Left cardiac atrium (tissue), 4 donors: ENCODE measurements around the gene CREBBP. TPM values are rescaled to one million over a fixed set of nuclear protein-coding genes. Genes with fewer than 3 reads are reported as not detected.
A peak's percentile ranks its signal among the peaks of the same experiment; 100 is the strongest.
"Not testable (repeated sequence)": the region's sequence is repeated elsewhere in the genome, so short reads cannot be mapped to it uniquely, and the experiment has no call there.

Experiments
- ATAC-seq, 2 donors: fragments of 200-7000 bp; cut with Tn5 transposase; one replicate each; pipeline ENCODE4 v1.9.1; 2020; ENCODE audit warnings: mild to moderate bottlenecking in 2 of 2, moderate library complexity in 2 of 2
- DNase-seq: peaks from one replicate; pipeline ENCODE4 v3.0.0-alpha.2; 2020
- intact Hi-C, 2 donors: fragments of 100-400 bp; cut with DNase I; formaldehyde crosslinking; loops; one replicate each; pipeline versions ENCODE4 v1.14.1 to v1.15.1; 2022 to 2023
- total RNA-seq, 2 donors: library from RNA; stranded (reverse); fragmentation: NEBNext Ultra II Directional; extraction: Animal tissue kit (Norgen Biotek cat#: 25700); gene quantifications; one replicate each; pipeline ENCODE4 v1.2.1, GENCODE V29; 2021
- donor health status: DM: no; HTN: yes; CAD: no.
- donor health status: DM: no; HTN: yes; CAD: no; lungs with severe emphysema.
- donor health status: DM: yes; HTN: yes; CAD: no.
- donor health status: Dilated cardiomyopathy.

The CREBBP gene
- total RNA-seq, 2 donors from 2014 or later, result 39.0 to 39.3 TPM

DNA sequence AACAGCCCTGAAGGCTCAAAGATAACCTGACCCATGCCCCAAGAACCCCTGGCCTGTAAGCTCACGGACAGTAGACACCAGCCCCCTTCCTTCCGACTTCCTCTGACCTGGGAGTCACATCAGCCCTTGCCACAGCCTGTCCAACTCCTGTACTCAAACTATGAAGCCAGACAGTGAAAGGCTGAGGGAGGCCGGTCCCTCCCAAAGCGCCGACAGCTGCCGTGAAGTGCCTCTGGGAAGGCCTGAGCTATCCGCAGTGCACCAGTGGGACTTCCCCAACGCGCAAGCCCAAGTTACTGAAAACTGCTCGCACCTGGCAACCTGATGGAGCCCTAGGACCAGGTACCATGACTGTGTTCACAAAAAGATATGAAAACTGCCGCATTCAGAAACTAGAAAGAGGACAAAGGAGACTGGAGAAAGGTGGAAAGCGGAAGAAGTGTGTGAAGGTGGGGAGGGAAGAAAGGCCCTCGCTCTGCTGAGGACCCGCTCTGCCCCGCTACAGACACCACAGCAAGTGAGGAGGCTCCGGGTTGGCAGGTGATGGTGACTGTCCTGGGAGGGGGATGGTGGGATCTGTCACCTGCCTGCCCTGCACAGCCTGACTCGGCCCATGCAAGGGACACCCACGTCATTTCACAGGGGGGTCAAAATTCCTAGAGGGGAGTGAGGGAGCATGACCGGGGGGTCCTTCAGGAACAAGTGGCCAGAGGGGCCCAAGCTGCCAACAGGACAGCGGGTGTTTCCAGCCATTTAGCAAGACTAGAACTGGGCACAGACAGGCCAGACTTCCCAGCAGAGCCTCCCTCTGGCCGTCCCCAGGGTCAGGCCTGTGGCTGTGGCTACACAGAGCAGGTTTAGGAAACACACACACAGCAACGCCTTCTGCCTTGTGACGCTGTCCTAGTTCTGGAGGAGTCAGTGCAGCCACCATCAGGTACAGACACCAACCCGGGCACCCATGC is 150.1 kb downstream of the CREBBP start:
- intact Hi-C loops, result no loop called here
- DNase-seq (no peak), ATAC-seq (peak in 1 of 2 donors; percentile 46)

DNA sequence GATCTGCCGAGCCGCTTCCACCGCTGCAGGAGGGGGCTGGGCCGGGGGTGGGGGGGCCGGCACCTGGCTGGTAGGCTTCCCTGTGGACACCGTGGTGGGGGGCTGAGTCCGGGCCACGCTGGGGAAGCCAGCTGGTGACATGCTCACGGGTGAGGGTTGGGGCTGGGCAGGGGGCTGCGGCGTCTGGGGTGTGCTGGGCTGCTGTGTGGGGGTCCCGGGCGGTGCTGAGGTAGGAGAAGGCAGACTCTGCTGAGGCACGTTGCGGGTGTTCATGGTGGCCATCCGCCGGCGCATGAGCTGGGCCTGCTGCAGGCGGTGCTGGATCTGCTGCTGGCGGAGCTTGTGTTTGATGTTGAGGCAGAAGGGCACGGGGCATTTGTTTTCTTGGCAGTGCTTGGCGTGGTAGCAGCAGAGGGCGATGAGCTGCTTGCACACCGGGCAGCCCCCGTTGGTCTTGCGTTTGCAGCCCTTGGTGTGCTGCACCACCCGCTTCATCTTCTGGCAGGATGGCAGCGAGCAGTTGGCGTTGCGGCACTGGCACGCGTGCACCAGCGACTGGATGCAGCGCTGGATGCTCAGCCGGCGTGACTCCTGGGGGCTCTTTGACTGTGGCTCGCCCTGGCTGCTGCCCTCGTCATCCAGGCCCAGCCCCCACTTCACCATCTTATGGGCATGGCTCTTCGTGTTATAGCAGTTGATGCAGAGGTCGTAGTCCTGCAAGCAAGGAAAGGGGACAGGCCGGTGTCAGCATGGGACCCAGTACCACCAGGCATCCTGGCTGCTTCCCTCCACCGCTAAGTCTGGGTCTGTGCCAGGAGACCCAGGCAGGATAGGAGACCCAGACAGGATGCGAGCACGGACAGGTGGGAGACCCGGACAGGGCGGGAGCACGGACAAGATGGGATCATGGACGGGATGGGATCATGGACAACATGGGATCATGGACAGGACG is 151.1 kb downstream of the CREBBP start:
- intact Hi-C loops, result no loop called here
- no peak for DNase-seq
- peak in 1 of 2 donors; percentile 19 for ATAC-seq

DNA sequence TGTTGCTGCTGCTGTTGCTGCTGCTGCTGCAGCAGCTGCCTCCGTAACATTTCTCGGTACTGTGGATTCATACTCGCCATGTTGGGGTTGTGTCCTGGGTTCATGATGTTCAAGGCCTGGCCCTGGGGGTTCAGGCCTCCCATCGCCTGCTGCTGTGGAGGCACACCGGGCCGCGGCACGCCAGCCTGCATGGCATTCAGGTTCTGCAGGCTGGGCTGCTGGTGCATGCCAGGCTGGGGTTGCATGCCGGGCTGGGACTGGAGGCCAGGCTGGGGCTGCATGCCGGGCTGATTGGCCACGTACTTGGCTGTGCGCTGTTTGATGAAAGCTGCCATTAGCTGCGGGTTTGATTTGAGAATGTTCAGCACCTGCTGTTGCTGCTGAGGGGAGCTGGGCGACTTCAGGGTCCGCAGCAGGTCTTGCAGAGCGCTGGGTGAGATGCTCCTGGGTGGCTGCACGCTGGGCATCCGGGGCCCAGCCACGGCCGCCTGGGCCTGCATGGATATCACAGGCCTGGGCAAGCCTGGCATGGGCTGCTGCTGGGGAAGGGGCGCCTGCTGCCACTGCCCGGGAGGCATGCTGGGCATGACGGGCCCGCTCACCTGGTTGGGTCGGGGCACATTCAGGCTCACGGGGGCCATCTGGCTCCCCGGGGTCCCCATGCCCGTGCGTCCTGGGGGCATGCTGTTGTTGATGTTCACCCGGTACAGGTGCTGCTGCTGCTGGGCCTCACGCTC is 151.9 kb downstream of the CREBBP start:
- ATAC-seq (no peak), DNase-seq (no peak)
- intact Hi-C loops, result no loop called here

DNA sequence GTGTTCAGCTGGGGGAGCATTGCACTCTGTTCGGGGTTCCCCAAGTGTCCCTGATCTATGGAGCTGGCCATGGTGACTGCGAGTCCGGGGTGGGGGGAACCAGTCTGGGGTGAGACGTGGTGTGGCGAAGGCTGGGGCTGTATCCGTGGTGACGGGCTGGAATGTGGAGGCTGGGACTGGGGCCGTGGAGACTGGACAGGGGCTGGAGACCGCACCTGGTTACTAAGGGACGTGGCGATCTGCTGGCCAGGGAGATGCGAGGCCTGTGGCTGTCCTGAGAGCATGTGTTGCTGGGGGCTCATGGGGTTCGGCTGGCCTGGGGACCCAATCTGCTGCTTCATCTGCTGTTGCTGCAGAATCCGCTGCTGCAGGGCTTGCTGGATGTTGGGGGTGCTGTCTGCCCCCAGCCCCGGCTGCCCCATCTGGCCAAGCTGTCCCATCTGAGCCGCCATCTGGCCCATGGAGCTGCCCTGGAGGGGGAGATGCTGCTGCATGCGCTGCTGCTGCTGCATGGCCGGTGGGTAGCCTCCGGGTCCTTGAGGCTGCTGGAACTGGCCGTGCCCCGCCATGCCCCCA is 152.6 kb downstream of the CREBBP start:
- ATAC-seq (no peak), DNase-seq (no peak)

DNA sequence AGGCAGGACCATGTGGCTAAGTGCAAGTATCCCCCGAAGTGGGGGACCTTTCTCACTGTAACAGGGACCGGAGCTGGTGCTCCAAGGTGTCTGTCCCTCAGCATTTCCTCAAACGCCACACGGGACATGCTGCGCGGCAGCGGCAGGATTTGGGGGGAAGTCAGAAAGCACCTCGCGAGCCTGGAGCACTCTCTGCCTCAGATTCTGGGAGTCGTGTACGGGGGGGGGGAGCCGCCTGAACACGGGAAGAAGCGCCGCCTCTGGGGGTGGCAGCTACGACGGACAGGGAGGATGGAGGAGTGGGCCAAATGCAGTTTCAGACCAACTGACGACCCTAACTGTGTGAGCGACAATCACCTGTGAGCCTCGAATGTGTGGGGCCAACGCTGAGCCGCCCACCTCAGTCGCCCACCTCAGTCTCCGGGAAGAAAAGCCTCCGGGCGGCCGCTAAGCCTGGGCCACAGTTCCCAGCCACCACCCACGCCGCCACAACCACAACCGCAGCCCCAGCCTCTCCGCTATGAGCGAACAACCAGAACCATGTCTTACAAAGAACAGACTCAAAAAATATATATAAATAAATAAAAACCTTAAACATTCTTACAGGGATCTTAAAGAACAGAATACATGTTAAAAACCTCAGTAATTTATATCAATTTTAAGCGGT is 154.4 kb downstream of the CREBBP start:
- DNase-seq, result no peak

More for the DNA sequence above, 152.6 kb downstream of the CREBBP start:
- intact Hi-C loops, result no loop called here

DNA sequence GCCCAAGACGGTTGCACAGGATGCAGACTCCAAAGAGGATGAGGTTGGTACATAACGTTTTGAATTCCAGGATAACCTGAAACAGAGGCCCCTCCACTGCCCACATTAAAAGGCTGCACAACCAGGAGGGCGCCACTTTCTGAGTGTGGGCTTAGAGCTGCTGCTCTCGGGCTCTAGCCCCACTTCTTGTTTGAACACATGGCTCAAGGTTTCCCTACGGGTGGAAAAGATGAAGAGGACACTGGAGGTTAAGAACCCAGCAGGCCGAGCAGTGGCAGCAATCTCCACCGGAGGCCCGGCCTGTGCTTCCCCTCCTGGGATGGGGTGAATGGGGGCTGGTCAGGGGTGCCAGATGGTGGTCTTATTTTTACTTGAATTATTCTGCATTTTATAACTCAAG is 155.2 kb downstream of the CREBBP start:
- no peak for ATAC-seq
- DNase-seq, result no peak

More for the DNA sequence above, 154.4 kb downstream of the CREBBP start:
- ATAC-seq, result no peak
- intact Hi-C loops, result no loop called here

DNA sequence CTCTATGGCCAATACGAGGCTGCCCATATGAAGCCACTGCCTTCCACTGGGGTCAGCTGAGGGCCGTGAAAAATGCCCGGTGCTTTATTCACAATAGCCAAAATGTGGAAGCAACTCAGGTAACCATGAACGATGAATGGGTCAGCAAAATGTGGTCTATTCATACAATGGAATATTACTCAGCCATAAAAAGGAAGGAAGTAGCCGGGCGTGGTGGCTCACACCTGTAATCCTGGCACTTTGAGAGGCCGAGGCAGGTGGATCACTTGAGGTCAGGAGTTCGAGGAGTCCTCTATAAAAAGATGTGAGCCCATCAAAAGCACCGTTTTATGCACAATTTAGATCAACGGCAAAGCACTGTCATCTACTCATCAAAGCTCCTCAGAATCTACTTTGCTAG is 158.0 kb downstream of the CREBBP start:
- intact Hi-C loops, result no loop called here
- DNase-seq, result no peak
- ATAC-seq, result no peak

More for the DNA sequence above, 155.2 kb downstream of the CREBBP start:
- intact Hi-C loops, result no loop called here

DNA sequence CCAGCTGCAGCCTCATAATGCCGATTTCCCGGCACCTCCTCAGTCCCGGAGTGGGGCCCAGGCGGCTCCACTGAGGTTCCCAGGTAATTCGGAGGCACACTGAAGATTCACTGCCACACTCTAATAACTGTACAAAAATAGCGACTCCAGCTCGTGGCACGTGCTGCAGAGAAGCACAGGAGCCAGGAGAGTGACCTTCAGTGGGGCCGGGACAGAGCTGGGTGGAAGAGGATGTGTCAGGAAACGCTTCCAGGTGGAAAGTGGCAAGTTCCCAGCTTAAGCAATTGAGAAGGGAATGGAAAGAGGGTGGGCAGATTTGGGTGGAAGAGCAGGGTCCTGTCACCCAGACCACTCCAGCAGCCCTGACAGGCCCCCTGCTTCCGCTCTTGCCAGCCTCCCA is 160.1 kb downstream of the CREBBP start:
- DNase-seq (no peak), ATAC-seq (no peak)
- intact Hi-C loops, result no loop called here

DNA sequence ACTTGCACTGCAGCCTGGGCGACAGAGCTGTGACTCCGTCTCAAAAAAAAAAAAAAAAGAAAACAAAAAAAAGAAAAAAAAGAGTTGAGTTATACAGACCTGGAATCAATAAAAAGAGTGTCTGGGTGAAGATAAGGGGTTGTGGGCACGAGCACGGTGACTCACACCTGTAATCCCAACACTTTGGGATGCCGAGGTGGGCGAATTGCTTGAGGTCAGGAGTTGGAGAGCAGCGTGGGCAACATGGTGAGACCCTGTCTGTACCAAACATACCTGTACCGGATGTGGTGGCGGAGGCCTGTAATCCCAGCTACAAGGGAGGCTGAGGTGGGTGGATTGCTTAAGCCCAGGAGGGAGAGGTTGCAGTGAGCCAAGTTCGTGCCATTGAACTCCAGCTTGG is 161.9 kb downstream of the CREBBP start:
- ATAC-seq (no peak), DNase-seq (no peak)
- intact Hi-C loops, result no loop called here

DNA sequence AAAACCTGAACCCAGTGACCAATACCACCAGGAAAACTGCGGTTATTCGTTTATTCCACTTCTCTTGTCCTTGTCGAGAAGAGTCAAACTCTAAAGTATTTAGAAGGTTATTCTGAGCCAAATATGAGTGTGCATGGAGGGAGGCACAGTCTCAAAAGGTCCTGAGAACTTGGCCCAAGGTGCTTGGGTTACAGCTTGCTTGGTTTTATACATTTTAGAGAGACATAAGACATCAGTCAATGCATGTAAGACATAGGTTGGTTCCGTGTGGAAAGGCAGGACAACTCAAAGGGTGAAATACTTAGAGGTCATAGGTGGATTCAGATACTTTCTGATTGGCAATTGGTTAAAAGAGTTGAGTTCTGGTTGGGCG is 162.5 kb downstream of the CREBBP start:
- DNase-seq (no peak), ATAC-seq (no peak)
- intact Hi-C loops, result no loop called here

DNA sequence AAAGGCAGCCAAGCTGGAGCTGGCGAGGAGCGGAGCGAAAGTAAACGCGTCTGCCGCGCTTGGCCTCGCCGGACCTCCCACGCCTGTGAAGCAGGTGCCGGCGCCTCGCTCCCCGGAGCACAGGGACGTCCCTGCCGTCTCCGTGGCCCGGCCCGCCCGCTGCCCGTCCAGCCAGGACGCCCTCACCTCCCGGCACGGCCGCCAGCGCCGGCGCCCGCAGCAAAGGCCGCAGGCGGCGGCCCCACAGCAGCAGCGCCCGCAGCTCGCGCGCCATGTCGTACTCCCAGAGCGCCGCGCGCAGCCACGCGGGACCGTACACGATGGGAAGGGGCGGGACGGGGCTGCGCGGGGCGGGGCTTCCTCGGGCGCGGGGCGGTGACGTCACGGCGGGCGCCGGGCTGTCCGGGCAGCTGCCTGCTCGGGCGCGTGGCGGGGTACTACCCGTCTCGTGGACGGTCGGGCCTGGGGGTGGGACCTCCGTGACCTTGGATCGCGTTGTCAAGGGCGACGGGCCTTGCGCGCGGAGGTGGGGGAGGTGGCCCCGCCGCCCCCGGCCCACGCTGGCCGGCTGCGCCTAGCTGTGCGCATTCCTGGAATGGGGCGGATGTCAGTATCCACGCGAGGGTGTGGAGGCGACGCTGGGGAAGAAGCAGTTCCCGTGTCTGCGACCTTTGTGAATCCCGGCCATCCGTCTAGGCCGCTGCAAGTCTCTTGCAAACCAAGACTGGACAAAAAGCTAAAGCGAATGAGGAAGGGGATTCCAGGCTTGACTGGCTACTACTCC is 163.1 kb downstream of the CREBBP start, which contains the start of gene TRAP1:
Gene TRAP1, minus strand, starts transcription at position 290 of the 784 bp plus-strand sequence. Its CDS starts 16 bp downstream, at position 274.
- ATAC-seq (peak; percentile 98 to 99), DNase-seq (peak; percentile 93)
- intact Hi-C loops, result no loop called here

DNA sequence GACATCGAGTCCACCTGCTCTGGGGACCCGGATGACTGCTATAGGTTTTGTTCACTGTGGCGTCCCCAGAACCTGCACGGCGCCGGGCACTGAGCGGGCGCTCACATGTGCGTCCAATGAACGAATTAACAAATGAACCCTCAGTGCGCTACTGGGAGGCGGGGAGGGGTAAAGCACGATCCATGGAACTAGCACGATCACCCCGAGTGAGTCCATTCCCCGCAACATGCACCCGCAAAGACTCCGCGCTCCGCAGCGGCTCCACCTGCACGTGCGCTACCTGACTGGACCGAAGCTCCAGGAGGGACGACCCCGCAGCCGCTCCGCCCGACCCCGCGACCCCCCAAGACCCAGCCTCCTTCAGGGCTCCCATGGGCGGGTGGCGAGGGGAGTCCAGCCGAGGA is 163.7 kb downstream of the CREBBP start:
- peak; percentile 6 to 10 for ATAC-seq
- DNase-seq, result no peak
- intact Hi-C loops, result no loop called here

DNA sequence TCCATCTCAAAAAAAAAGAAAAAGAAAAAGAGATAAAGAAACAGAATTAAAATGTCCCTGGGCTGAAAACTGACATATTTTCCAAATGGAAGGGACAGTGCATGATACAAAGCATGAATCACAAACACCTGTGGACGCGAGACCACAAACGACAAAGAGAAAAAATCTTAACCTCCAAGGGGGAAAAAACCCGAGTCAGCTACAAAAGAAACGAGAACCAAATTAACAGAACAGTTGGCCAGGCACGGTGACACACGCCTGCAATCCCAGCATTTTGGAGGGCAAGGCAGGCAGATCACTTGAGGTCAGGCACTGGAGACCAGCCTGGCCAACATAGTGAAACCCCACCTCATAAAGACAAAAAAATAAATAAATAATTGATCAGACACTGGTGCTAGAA is 165.1 kb downstream of the CREBBP start:
- DNase-seq (no peak), ATAC-seq (no peak)
- intact Hi-C loops, result no loop called here

DNA sequence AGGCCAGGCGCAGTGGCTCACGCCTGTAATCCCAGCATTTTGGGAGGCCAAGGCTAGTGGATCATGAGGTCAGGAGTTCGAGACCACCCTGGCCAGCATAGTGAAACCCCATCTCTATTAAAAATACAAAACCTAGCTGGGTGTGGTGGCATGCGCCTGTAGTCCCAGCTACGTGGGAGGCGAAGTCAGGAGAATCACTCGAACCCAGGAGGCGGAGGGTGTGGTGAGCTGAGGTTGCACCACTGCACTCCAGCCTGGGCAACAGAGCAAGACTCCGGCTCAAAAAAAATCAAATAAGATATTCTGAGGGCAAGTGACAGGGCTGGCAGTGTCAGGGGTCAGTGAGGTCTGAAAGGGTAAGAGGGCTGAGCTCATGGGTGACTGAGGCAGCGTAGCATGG is 166.1 kb downstream of the CREBBP start:
- intact Hi-C loops, ATAC-seq, DNase-seq: not testable (repeated sequence)

DNA sequence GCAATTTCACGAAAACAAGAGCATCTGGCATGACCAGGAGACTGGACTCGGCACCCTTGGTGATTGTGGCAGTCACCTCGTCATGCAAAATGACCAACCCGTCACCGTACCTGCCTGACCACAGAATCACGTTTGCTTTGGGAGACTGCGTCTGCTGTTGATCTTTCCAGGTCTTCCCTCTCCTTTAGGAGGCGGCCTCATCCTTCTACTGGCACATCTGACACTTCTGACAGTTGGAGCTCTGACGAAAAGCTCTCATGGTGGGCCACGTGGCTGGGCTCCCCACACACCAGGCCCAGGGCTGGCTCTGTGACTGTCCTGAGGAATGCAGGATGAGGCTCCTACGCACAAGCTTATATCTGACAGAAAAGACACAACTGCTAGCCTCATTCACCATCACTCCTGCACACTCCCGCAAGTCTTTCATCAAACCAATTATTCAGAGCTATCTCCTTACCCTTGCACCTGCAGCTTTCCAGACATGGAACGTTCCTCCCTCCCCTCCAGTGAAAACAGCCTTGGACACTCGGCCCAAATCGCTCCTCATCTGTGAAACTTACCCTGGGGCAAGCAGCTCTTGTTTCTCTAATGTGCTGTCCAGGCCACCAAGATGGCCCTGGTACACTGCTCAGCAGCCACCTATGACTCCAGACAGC is 166.8 kb downstream of the CREBBP start:
- intact Hi-C loops, result loop anchor here in 1 of 2 donors (1.0 kb wide), 1 partner anchor 16 kb away; no protein-coding TSS in a partner anchor
- DNase-seq, result peak; percentile 45
- ATAC-seq, result peak in 1 of 2 donors; percentile 7

DNA sequence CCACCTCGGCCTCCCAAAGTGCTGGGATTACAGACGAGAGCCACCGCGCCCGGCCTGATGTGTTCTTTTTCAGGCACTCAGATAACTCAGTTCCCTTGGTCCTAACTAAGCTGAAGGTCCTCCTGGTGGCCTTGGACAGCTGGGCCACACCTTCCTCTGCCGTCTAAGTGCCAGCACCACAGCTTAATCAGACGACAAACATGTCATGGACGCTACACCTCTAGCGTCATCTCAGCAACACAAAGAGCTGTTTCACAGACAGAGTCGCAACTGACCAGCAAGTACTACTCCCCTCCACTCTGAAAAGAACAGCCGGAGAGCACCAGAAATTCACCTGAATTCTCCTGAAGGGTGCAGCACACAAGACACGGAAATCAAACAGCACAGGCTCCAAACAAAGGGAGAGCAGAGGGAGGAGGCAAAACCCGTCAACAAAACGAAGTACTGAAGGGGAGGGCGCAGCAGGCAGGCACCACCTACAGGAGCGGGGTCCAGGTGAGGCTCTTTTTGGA is 167.6 kb downstream of the CREBBP start:
- DNase-seq, result no peak
- no peak for ATAC-seq
- intact Hi-C loops, result loop anchor here in 1 of 2 donors (1.0 kb wide), 1 partner anchor 16 kb away; no protein-coding TSS in a partner anchor
